CD4-positive, CD25-positive, alpha-beta regulatory T cell (primary cell): ENCODE data around the gene SGF29. TPM values are rescaled to one million over a fixed set of nuclear protein-coding genes. Genes with fewer than 3 reads are reported as not detected.
"Not testable (repeated sequence)": the region's sequence is repeated elsewhere in the genome, so short reads cannot be mapped to it uniquely, and the experiment has no call there.

Experiments used
- ATAC-seq, 2 donors: fragments of 150-1000 bp; cut with Tn5 transposase; one replicate each; pipeline ENCODE4 v1.10.0; 2021; ENCODE audit warnings: low read depth in 2 of 2, moderate number of reproducible peaks in 2 of 2, moderate library complexity in 1 of 2
- DNase-seq, 3 donors: peaks; one replicate each; pipeline versions ENCODE4 v3.0.0 to v3.0.0-alpha.2; 2012 to 2022; ENCODE audit warnings: mixed read lengths in 1 of 3
- H3K27ac ChIP-seq: one replicate; pipeline ENCODE4 v1.7.0; 2013; ENCODE audit warnings: mild to moderate bottlenecking, low read length; ENCODE audit not compliant: insufficient read depth, poor library complexity, severe bottlenecking
- H3K27me3 ChIP-seq: one replicate; pipeline ENCODE4 v1.7.0; 2013; ENCODE audit warnings: low read length; ENCODE audit not compliant: control insufficient read depth, insufficient read depth
- H3K36me3 ChIP-seq: one replicate; pipeline ENCODE4 v1.7.0; 2013; ENCODE audit warnings: mild to moderate bottlenecking, low read length, moderate library complexity; ENCODE audit not compliant: control insufficient read depth, insufficient read depth
- H3K4me1 ChIP-seq: 2 replicates; pipeline ENCODE4 v1.7.0; 2013; ENCODE audit warnings: mild to moderate bottlenecking, low read length; ENCODE audit not compliant: insufficient read depth, control insufficient read depth, poor library complexity, severe bottlenecking
- H3K4me3 ChIP-seq: one replicate; pipeline ENCODE4 v1.7.0; 2013; ENCODE audit warnings: low read depth, mild to moderate bottlenecking, low read length, moderate library complexity
- H3K9me3 ChIP-seq, 2 experiments: 1 replicate in 1 of 2; 2 replicates in 1 of 2; pipeline ENCODE4 v1.7.0; 2013; ENCODE audit warnings: low read length in 2 of 2, mild to moderate bottlenecking in 1 of 2, moderate library complexity in 1 of 2; ENCODE audit not compliant: control insufficient read depth in 2 of 2
- H3K27ac Mint-ChIP-seq, 3 donors: one replicate each; pipeline ENCODE4 v1.8.0; 2020 to 2022; ENCODE audit warnings: mild to moderate bottlenecking in 3 of 3, mixed read lengths in 3 of 3, moderate library complexity in 2 of 3
- H3K27me3 Mint-ChIP-seq: one replicate; pipeline ENCODE4 v1.8.0; 2022; ENCODE audit warnings: mild to moderate bottlenecking, mixed read lengths
- H3K36me3 Mint-ChIP-seq: one replicate; pipeline ENCODE4 v1.8.0; 2020; ENCODE audit warnings: mixed read lengths
- H3K4me1 Mint-ChIP-seq, 4 donors: one replicate each; pipeline ENCODE4 v1.8.0; 2020 to 2022; ENCODE audit warnings: mixed read lengths in 4 of 4, mild to moderate bottlenecking in 1 of 4
- H3K4me3 Mint-ChIP-seq, 4 donors: one replicate each; pipeline ENCODE4 v1.8.0; 2020 to 2022; ENCODE audit warnings: mild to moderate bottlenecking in 4 of 4, mixed read lengths in 4 of 4, moderate library complexity in 3 of 4
- H3K9me3 Mint-ChIP-seq, 7 donors: one replicate each; pipeline ENCODE4 v1.8.0; 2020 to 2022; ENCODE audit warnings: mixed read lengths in 7 of 7, mild to moderate bottlenecking in 3 of 7, moderate library complexity in 2 of 7
- polyA plus RNA-seq, 4 donors: library from polyadenylated mRNA; unstranded; fragments of 300-500 nt; fragmentation: Illumina TruSeq; gene quantifications; one replicate each; pipeline ENCODE4 v1.2.3, GENCODE V29; 2021
- total RNA-seq: library from RNA; stranded (reverse); gene quantifications from one replicate; pipeline ENCODE4 v1.2.3, GENCODE V29; 2022

Gene SGF29
- total and polyA plus RNA-seq, 5 donors from 2014 or later, result 43.4 to 97.5 (median 65.5) TPM

GRCh38 chr16:28537964-28538732, 15.6 kb upstream of the SGF29 start:
- H3K9me3 ChIP-seq, result no peaks in the 10 kb centered on the region
- Mint-ChIP-seq H3K27me3 (peaks cover 4% of the 10 kb centered on the region), H3K27ac (peak overlapping the region; percentile 85 to 94 (median 90)), H3K4me3 (no peak overlapping the region), H3K9me3 (peaks cover 0 to 4% (median under 1%) of the 10 kb centered on the region in 7 donors), H3K4me1 (peaks cover 0 to 54% (median 30%) of the 10 kb centered on the region in 4 donors), H3K36me3 (peaks cover 5% of the 10 kb centered on the region)
- no peak overlapping the region for H3K4me3 ChIP-seq
- H3K4me1 ChIP-seq, result peaks cover 18% of the 10 kb centered on the region
- DNase-seq (no peak), ATAC-seq (no peak)
- H3K36me3 ChIP-seq, result no peaks in the 10 kb centered on the region
- H3K27ac ChIP-seq, result no peak overlapping the region
- no peaks in the 10 kb centered on the region for H3K27me3 ChIP-seq

GRCh38 chr16:28538733-28539596, 14.8 kb upstream of the SGF29 start, which contains the start of gene NUPR1:
NUPR1 (minus strand) TSS chr16:28538974; CDS start chr16:28538907, 67 bp downstream.
- H3K27ac ChIP-seq, result no peak within 1 kb of the TSS
- no peaks in the 10 kb centered on the region for H3K36me3 ChIP-seq
- H3K4me3 ChIP-seq, result no peak within 1 kb of the TSS
- no peaks in the 10 kb centered on the region for H3K27me3 ChIP-seq
- Mint-ChIP-seq H3K9me3 (peaks cover 0 to 4% (median 0%) of the 10 kb centered on the region in 7 donors), H3K27ac (peak within 1 kb of the TSS; percentile 85 to 94 (median 90)), H3K4me1 (peaks cover 0 to 47% (median 28%) of the 10 kb centered on the region in 4 donors), H3K4me3 (no peak within 1 kb of the TSS), H3K27me3 (peaks cover 4% of the 10 kb centered on the region), H3K36me3 (peaks cover 5% of the 10 kb centered on the region)
- ATAC-seq, result no peak
- DNase-seq, result no peak
- peaks cover 13% of the 10 kb centered on the region for H3K4me1 ChIP-seq
- no peaks in the 10 kb centered on the region for H3K9me3 ChIP-seq

GRCh38 chr16:28540346-28540745, 13.4 kb upstream of the SGF29 start:
- peaks cover 0 to 33% (median 18%) of the 10 kb centered on the region in 4 donors for H3K4me1 Mint-ChIP-seq
- ATAC-seq (no peak), DNase-seq (no peak)
- Histone ChIP-seq H3K27ac (no peak overlapping the region), H3K4me1 (no peaks in the 10 kb centered on the region), H3K9me3 (no peaks in the 10 kb centered on the region), H3K4me3 (no peak overlapping the region), H3K27me3 (no peaks in the 10 kb centered on the region), H3K36me3 (no peaks in the 10 kb centered on the region)
- H3K4me3 Mint-ChIP-seq, result no peak overlapping the region
- H3K9me3 Mint-ChIP-seq, result no peaks in the 10 kb centered on the region
- peaks cover 4% of the 10 kb centered on the region for H3K27me3 Mint-ChIP-seq
- H3K27ac Mint-ChIP-seq, result no peak overlapping the region
- no peaks in the 10 kb centered on the region for H3K36me3 Mint-ChIP-seq

GRCh38 chr16:28542646-28543045, 11.1 kb upstream of the SGF29 start:
- no peaks in the 10 kb centered on the region for H3K9me3 Mint-ChIP-seq
- H3K9me3 ChIP-seq, result no peaks in the 10 kb centered on the region
- peak overlapping the region in 1 of 4 donors; percentile 6 for H3K4me3 Mint-ChIP-seq
- ATAC-seq (no peak), DNase-seq (no peak)
- no peaks in the 10 kb centered on the region for H3K27me3 ChIP-seq
- H3K36me3 ChIP-seq, result no peaks in the 10 kb centered on the region
- no peaks in the 10 kb centered on the region for H3K4me1 ChIP-seq
- H3K27ac ChIP-seq, result no peak overlapping the region
- H3K4me3 ChIP-seq, result no peak overlapping the region
- peak overlapping the region; percentile 48 to 84 (median 58) for H3K27ac Mint-ChIP-seq
- peaks cover 4% of the 10 kb centered on the region for H3K27me3 Mint-ChIP-seq
- H3K36me3 Mint-ChIP-seq, result no peaks in the 10 kb centered on the region
- peaks cover 0 to 21% (median 7%) of the 10 kb centered on the region in 4 donors for H3K4me1 Mint-ChIP-seq

GRCh38 chr16:28543072-28543471, 10.6 kb upstream of the SGF29 start:
- DNase-seq (no peak), ATAC-seq (no peak)
- Mint-ChIP-seq H3K27me3 (peaks cover 4% of the 10 kb centered on the region), H3K4me1 (peaks cover 0 to 17% (median 5%) of the 10 kb centered on the region in 4 donors), H3K36me3 (no peaks in the 10 kb centered on the region), H3K4me3 (no peak overlapping the region), H3K9me3 (no peaks in the 10 kb centered on the region), H3K27ac (peak overlapping the region in 2 of 3 donors; percentile 58 to 84)
- no peaks in the 10 kb centered on the region for H3K9me3 ChIP-seq
- no peaks in the 10 kb centered on the region for H3K36me3 ChIP-seq
- no peaks in the 10 kb centered on the region for H3K27me3 ChIP-seq
- no peaks in the 10 kb centered on the region for H3K4me1 ChIP-seq
- no peak overlapping the region for H3K4me3 ChIP-seq
- no peak overlapping the region for H3K27ac ChIP-seq

- Histone ChIP-seq H3K27me3 (no peaks in the 10 kb centered on the region), H3K36me3 (no peaks in the 10 kb centered on the region), H3K9me3 (no peaks in the 10 kb centered on the region), H3K27ac (no peak overlapping the region), H3K4me1 (no peaks in the 10 kb centered on the region), H3K4me3 (no peak overlapping the region)
- no peak overlapping the region for H3K4me3 Mint-ChIP-seq
- ATAC-seq, result no peak
- H3K36me3 Mint-ChIP-seq, result no peaks in the 10 kb centered on the region
- H3K4me1 Mint-ChIP-seq, result peaks cover 5 to 18% (median 10%) of the 10 kb centered on the region in 4 donors
- no peaks in the 10 kb centered on the region for H3K9me3 Mint-ChIP-seq
- DNase-seq, result no peak
- H3K27me3 Mint-ChIP-seq, result peaks cover 8% of the 10 kb centered on the region
- peak overlapping the region in 1 of 3 donors; percentile 9 for H3K27ac Mint-ChIP-seq
Measured at GRCh38 chr16:28544998-28545397, 8.7 kb upstream of the SGF29 start.

GRCh38 chr16:28545964-28546363, 7.8 kb upstream of the SGF29 start:
- DNase-seq, H3K9me3 ChIP-seq, H3K9me3 Mint-ChIP-seq, H3K27ac ChIP-seq, ATAC-seq, H3K36me3 ChIP-seq, H3K4me3 ChIP-seq, H3K27ac Mint-ChIP-seq, H3K27me3 Mint-ChIP-seq, H3K4me1 ChIP-seq, H3K27me3 ChIP-seq, H3K4me3 Mint-ChIP-seq, H3K36me3 Mint-ChIP-seq: not testable (repeated sequence)
- peaks cover 5 to 15% (median 10%) of the 10 kb centered on the region in 4 donors for H3K4me1 Mint-ChIP-seq
